Right hindlimb (tissue), 1 donor: ENCODE measurements around the gene GNPDA1.
"Not testable (repeated sequence)": the region's sequence is repeated elsewhere in the genome, so short reads cannot be mapped to it uniquely, and the experiment has no call there.

ENCODE experiments used
- DNase-seq: peaks from one replicate; pipeline ENCODE4 v3.0.0-alpha.2; 2018

The GNPDA1 gene

DNA sequence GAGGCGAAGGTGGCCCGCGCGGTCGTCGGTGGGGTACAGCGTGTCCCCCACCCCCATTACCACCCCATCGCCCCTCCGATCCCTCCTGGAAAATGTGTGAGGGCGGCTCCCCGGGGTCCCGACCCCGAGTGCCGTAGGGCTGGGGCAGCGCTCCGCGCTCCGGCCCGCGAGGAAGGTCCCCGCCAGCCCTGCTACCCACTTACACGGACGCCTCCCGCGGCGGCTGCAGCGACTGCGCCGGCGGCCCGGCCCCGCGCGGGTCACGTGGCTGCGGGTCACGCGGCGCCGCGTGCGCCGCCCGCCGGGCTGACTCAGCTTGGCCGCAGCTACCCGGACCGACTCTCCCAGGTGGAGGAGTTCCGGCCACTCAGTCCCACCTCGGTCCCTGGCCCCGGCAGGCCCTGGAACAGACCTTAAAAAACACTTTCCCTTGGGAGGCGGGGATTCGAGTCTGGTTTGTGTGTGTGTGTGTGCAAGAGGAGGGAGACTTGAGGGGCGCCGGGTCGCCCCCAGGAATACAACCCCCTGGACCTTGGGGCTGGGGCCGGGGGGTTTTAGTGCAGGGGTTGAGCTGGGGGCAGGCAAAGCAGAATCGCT, at the start of gene GNPDA1:
TSS of gene GNPDA1 (minus strand) at position 236 of the 597 bp plus-strand sequence. CDS start 992 bp downstream, outside the sequence.
- DNase-seq = peak; percentile 85

GRCh38 chr5:142059304-142059940, 46.6 kb upstream of the GNPDA1 start:
- DNase-seq = no peak

- DNase-seq = no peak
These were observed 44.9 kb upstream of the GNPDA1 start for GRCh38 chr5:142057697-142058056.

- no peak for DNase-seq
These were observed 44.2 kb upstream of the GNPDA1 start for GRCh38 chr5:142056816-142057696.

DNA sequence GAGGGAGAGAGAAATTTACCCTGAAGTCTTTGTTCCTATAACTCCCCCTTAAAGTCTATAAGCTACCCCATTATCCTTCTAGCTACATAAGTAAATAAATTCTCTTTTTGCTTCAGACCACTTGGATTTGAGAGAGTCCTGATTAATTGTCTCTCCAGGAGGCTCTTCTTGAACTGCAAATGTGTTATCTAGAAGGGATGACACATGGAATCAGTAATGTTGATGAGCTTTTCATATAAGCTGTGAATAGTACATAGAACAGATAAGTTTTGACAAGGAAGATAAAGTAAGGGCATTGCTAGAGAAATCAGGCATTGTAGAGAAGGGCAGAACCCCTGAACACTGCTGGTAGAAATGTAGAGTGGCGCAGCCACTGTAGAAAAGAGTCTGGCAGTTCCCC, 42.5 kb upstream of the GNPDA1 start:
- no peak for DNase-seq

DNA sequence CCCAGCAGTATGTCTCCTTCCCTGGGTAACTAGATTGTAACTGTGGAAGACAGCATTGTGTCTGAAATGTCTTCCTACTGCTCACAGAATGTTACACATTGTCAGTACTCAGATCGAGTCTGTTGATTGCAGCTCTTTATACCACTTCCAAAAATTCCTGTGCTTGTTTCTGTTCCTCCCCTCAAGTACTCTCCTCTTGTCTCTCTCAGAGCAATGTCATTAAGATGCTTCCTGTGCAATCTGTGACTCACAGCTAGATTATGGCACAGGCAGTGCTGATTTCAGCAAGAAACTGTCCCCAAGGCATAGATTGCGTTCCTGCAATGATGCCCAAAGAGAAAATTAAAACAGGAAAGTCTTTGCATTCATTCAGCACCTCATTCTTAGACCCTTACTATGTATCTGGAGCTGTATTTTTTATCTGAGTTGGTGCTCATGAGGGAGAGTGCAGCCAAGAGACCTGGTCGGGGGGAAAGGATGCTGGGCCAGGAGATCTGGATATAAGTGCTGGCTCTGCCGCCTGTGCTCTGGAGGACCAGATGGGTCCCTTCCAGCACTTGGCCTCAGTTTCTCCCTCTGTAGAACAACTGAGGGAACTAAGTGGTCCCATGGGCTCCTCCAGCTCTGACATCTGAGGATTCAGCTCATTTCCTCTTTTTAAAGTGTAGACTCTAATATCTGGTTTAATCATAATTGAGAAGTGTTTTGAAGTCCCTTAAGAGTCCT, 40.8 kb upstream of the GNPDA1 start:
- peak; percentile 60 for DNase-seq

- not testable (repeated sequence) for DNase-seq
These were observed 39.2 kb upstream of the GNPDA1 start for GRCh38 chr5:142052026-142052425.

GRCh38 chr5:142048272-142048671, 35.4 kb upstream of the GNPDA1 start:
- no peak for DNase-seq

DNA sequence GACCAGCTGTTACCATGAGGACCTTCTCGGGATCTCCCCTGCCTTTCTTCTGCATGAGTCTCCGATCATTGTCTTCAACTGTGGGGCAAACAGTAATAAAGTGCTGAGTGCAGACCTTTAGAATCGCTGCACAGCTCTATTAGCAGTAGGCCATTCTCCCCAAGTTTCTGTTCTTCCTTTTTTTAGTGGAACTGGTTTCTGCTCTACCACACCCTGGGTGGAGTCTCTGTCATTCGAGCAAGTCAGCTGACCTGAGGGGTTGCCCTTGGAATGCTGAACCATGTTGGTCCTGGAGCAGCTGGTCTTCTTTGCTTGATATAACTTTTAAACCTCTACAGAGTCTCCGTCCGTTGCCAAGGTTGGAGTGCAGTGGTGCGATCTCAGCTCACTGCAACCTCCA, 33.4 kb upstream of the GNPDA1 start:
- DNase-seq = no peak

GRCh38 chr5:142040881-142041280, 28.1 kb upstream of the GNPDA1 start:
- DNase-seq = not testable (repeated sequence)

GRCh38 chr5:142040285-142040684, 27.5 kb upstream of the GNPDA1 start:
- no peak for DNase-seq

DNA sequence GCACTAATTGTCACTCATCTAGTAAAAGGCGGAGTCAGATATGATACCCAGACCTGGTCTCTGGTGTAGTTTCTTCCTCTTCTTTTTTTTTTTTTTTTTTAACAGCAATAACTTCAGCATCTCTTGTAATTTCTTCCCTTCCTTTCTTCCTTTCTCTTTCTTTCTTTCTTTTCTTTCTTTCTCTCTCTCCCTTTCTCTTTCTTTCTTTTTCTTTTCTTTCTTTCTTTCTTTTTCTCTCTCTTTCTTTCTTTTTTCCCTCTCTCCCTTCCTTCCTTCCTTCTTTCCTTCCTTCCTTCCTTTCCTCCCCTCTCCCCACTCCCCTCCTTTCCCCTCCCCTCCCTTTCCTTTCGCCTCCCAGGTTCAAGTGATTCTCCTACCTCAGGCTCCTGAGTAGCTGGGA, 25.9 kb upstream of the GNPDA1 start:
- no peak for DNase-seq

DNA sequence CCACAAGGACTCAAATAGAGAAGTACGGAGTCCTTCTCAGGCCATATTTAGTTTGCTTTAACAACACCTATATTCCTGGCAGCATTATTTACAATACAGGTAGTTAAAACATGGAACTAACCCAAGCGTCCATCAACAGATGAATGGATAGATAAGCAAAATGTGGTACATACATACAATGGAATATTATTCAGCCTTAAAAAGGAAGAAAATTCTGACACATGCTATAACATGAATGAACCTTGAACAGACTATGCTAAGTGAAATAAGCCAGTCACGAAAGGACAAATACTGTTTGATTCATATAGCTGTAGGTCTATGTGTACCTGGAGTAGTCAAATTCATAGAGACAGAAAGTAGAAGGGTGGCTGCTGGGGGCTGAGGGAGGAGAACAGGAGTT, 24.8 kb upstream of the GNPDA1 start:
- not testable (repeated sequence) for DNase-seq

DNA sequence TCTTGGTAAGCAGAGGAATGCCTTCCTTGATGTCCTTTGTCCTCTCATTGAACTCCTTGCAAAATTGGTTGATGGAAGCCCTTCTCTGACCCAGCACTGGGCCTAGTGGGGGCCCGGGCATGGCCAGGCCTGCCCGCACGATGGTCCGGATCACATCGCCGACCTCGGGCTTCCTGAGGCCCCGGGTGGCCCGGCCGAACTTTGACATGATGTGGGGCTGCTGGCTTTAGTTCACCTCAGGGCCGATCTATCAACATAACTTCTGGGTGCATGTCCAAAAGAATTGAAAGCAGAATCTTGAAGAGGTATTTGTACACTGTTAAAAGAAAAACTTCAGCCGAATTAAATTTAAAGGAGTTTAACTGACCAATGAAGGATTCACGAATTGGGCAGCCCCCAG, 24.1 kb upstream of the GNPDA1 start:
- no peak for DNase-seq

GRCh38 chr5:142034994-142035393, 22.2 kb upstream of the GNPDA1 start:
- no peak for DNase-seq

- DNase-seq = not testable (repeated sequence)
These were observed 21.1 kb upstream of the GNPDA1 start for GRCh38 chr5:142033632-142034567.

DNA sequence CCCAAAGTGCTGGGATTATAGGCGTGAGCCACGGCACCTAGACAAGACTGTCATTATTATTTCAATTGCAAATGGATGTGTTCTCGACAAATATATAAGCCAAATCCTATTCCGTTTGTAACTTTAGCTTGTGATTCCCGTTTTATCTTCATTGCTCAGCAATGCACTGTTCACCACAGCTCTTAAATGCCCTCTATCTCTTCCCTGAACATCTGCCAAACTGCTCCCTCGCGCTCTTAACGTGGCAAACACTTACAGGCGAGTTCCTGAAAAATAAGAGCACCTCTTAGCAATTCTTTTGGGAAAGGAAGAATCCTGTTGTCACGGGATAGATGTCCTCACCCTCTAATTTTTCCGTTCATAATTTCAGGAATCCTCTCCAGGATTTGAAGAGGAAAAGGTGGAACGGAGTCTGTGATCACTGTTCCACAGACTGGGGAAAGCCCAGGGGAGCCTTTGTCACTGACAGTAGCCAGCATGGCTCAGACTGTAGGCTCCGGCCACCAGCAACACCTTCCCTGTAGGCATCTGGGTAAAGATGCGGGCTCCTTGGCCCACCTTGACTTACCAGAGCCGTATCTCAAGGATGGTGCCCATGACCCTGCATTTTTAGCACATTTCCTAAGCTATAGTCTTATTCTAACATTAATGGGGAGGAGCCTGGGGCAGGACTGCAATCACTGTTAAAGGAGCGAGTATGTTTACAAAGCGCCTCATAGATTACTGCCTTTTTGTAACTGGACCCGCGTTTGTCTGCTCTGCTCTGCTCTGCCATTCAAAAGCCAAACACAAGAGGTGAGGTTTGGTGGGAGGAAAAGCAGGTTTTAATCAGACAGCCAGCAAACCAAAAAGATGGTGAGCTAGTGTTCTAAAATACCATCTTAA, 20.2 kb upstream of the GNPDA1 start:
- no peak for DNase-seq

DNA sequence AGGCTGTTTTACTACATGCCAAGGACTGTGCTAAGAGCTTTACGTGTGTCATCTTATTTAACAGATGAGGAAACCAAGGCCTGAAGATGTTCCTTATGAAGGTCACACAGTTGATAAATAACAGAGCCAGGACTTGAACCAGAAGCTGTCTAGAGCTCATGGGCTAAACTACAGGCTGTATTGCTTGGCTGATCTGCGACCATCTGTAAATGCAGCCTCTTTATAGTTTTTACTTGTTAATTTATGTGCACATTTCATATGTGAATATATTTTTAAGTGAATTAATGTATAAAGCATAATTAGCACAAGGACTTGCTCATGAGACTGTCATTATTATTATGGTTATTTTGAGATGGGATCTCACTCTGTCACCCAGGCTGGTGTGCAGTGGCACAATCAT, 19.3 kb upstream of the GNPDA1 start:
- DNase-seq = no peak

DNA sequence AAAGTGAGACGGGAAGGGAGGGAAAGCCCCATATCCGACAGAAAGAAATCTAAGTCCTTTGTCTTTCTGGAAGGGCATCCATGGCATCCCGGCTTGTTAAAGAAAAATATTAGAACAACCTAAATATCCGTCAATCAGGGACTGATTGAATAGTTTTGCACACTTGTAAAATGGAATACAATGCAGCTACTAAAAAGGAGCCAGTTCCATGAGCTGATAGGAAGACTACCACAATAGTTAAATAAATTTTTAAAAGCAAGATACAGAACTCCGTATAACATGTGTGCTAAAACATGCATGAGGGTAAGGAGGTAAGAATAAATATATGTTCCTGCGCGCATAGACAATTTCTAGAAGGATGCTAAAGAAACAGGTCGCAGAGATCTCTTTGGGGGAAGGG, 12.8 kb upstream of the GNPDA1 start:
- no peak for DNase-seq

GRCh38 chr5:142024771-142025304, 12.0 kb upstream of the GNPDA1 start:
- DNase-seq = peak; percentile 94

- DNase-seq = no peak
These were observed 11.0 kb upstream of the GNPDA1 start for GRCh38 chr5:142023836-142024235.
